ENCODE measurements around the gene GPAM.

Gene GPAM

DNA sequence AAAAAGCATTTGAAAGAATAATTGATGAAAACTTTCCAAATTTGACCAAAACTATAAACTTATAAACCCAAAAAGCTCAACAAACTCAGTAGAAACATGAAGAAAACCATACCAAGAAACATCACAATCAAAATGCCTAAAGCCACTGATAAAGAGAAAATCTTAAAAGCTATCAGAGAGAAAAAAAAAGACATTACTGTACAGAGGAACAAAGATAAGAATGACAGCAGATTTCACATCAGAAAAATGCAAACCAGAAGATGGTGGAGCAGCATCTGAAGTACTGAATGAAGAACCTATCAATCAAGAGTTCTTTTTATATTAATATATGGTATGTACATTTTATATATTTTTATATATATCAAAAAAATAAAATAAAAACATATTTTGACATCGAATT is 2.4 kb upstream of the GPAM start:
- no peak for DNase-seq (ENCODE audit: low read depth in 3 of 3, low spot score in 1 of 3)

DNA sequence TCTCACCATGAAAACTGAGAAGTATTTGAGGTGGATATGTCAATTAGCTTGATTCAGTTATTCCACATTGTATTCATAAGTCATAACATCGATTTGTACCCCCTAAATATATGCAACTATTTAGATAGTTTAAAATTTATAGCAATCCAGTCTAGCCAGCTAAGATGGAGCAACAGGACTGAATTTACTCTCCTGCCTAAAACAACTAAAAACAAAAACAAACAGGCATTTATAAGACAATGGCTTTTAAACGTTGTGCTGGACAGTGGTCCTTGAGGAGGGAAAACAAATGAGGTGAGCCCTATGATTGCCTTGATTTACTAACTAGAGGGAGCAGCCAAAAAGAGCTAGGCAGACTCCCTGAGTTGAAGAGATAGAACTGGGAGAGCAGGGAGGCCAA is 814 bp upstream of the GPAM start:
- no peak for DNase-seq (ENCODE audit: low read depth in 3 of 3, low spot score in 1 of 3)

DNA sequence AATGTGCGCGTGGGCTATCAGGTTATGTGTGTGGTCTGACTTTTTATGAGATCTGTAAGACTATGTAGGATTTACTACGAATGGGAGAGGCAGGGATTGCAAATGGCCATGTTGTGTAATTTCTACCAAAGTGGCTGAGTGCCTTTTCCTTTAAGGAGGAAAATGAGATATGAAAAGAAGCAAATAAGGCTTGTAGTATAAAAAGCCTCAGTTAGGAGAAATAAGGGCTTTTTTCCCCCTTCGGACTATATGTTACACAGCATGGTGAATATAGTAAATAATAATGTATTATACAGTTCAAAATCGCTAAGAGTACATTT is 447 bp upstream of the GPAM start:
- no peak for DNase-seq (ENCODE audit: low read depth in 3 of 3, low spot score in 1 of 3)

DNA sequence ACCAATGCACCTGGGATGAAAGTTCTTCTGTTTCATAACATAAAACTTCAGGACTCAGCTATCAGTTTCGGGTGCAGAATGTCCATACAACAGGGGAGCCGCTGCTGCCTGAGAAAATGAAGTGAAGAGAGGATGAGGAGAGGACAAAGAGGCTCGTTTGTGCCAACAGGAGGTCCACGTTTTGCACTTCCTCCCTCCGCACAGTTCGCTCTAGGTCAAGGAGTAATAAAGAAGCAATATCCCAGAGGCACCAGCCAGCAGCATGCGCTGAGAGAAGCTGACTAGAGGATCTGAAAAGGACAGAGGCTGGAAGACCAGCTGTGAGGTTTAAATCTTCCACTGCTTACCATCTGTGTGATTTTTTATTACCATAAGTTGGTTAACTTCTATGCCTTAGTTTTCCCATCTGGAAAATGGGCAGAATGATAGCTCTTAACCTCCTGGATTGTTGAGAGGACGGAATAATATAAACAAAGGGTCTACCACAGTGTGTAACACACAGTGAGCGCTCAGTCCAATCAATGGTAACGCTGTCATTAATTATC is 709 bp downstream of the GPAM start:
- no peak for DNase-seq (ENCODE audit: low read depth in 3 of 3, low spot score in 1 of 3)

DNA sequence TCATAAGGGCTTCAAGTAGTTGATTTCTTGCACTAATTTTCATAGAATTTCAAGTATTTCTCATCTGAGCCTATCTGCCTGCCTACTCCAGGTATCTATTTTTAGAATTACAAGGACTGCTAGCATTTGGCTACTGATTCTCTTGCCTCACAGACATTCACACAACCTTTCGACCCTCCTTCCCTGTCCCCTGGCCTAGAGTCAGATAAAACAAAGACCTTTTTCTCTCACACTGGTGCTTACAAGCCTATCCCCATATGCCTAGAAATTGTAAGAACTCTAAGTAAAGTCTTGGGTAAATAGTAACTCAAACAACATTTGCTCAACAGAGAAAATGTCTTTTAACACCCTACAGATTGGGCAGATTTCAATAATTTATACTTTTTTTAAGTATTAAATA is 6.3 kb downstream of the GPAM start:
- DNase-seq (ENCODE audit: low read depth in 3 of 3, low spot score in 1 of 3) = no peak

DNA sequence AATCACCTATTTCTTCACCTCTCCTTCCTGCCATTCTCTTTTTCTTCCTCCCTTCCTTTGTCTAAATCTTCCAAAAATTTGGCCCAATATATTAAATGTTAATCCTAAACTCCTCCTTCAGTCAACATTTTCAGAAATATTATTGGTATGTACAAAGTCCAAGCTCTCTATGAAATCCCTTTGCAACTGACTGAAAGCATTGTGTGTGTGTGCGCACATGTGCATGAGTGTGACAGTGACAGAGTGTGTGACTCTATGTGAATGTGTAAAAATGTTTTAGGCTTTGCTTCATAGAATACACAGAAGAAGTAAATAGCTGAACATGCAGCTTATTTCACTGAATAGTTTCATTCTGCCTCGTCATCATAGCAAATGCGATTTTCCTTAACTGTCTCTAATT is 7.0 kb downstream of the GPAM start:
- no peak for DNase-seq (ENCODE audit: low read depth in 3 of 3, low spot score in 1 of 3)

DNA sequence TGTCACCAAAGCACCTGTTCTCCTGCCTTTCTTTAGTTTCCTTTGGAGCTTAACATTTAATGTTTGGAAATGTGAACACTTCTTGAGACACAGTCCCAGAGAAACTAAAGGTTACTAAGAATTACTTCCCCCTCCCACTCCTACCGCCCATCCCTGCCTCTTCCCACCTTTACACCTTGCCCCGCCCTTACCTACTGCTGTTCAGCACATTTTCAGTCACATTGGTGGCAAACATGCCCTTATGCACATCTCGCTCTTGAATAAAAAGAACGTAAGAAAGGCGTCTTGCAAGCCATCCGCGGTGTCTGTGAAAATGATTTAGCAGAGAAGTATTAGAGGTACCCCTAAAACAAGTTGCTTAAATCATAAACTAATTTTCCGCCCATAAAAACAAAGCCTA is 8.2 kb downstream of the GPAM start:
- no peak for DNase-seq (ENCODE audit: low read depth in 3 of 3, low spot score in 1 of 3)

DNA sequence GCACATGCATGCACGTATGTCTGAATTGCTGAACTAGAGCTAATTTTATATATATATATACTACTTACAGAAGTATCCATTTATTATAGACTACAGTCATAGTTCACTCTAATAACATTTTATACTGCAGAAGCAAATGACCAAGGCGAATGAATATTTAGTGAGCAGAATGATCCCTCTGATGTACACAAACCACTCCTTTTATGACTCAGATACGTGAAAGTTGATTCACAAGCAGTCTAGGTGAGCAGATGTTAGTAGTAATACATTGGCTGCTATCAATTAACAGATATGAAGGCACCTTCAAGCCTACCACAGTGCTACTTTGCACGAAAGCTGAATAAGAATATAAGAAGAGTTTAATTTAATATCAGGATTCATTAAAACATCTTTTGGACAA is 10.4 kb downstream of the GPAM start:
- no peak for DNase-seq (ENCODE audit: low read depth in 3 of 3, low spot score in 1 of 3)

DNA sequence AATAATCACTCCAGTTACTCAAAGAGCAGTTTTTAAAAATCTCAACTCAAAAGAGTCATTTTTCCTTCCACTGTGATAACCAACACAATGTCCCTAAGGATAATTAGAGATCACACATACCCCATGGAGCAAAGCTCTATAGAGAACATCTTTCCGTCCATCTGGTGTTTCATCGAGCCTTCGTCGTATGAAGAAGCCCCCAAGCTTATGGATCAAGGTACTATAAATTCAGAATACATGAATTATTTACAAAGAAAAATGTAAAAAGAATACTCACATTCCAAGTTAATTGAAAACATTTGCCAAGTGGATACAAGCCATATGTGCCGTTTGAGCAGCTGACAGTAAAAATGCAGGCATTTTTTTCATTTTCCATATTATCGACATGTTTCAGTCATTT is 14.8 kb downstream of the GPAM start:
- no peak for DNase-seq (ENCODE audit: low read depth in 3 of 3, low spot score in 1 of 3)

DNA sequence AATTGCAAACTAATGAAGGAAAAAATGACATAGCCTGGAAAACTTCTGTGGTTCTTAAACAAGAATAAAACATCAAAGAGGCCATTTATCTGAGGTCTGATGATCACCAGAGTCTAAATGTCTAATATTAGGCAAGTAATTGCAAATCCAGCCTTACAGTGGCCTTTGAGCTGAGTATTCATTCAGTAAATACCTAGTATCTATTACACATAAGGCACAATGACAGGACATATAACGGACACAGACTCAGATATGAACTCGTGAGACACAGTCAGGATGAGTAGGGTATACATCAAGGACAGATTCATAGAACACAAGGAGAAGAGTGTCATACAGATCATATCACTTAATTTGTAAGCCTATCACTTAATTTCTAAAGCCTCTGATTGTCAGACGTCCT is 16.8 kb downstream of the GPAM start:
- no peak for DNase-seq (ENCODE audit: low read depth in 3 of 3, low spot score in 1 of 3)

DNA sequence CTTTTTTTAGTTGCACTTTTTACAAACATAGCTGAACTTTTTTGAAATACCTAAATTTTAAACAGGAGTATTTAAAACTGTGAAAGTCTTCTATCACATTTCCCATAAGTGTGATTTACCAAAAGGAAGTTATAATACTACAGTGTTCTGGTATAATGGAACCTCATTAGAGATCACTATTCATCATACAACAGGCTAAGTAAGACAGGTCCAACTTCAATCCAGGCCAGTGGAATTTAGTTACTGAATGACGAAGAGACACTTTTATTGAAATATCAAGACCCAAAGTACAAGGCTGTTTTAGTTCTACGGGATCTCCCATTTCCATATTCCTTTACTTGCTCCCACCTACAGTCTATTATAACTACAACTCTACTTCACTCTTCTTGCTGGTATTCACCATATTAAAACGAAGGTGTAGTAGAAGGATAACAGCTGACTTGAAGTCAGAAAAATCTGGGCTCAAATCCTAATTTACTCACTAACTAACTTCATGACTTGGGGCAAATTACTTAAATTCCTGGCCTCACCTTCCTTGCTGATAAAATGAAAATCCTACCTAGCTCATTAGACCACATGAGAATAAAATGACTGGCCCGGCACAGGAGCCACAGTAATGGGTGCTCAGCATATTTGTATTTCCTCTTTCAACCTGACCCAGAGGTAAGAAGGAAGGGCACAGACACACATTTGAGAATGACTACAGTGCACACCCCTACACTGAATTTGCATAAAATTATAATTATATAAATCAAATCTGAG is 21.6 kb downstream of the GPAM start:
- no peak for DNase-seq (ENCODE audit: low read depth in 3 of 3, low spot score in 1 of 3)

DNA sequence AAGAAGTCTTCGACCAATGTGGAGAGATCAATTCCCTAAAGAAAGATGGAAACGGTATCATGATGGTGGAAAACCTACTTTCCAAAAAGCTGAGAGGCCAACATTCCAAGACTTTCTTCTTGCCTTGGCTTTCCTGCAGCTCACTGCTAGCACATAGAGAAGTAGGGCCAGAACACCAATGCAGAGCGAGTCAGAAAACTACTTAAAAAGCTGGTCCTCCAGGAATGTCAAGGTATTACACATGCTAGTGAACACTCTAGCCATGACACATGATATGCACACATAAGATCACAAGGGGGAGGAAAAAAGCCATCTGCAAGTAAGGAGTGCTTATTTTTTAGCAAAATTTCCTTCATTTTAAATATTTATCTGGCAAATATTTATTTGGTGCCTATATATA is 22.7 kb downstream of the GPAM start:
- DNase-seq (ENCODE audit: low read depth in 3 of 3, low spot score in 1 of 3) = no peak

DNA sequence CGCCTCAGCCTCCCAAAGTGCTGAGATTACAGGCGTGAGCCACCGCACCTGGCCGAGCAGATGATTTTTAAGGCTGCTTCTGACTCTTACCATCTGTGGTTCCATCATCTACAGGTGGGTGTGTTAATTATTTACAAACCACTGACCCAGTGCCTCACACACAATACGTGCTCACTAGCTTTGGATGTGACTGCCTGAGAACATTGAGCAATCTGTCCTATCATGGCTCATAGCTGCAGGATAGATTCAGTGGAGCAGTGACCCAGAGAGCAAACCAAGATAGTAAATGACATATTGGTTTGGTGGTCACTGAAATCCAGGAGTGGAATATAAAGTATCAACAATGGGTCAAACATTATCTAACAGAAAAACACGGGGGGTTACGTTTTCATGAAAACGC is 24.1 kb downstream of the GPAM start:
- DNase-seq (ENCODE audit: low read depth in 3 of 3, low spot score in 1 of 3) = no peak

DNA sequence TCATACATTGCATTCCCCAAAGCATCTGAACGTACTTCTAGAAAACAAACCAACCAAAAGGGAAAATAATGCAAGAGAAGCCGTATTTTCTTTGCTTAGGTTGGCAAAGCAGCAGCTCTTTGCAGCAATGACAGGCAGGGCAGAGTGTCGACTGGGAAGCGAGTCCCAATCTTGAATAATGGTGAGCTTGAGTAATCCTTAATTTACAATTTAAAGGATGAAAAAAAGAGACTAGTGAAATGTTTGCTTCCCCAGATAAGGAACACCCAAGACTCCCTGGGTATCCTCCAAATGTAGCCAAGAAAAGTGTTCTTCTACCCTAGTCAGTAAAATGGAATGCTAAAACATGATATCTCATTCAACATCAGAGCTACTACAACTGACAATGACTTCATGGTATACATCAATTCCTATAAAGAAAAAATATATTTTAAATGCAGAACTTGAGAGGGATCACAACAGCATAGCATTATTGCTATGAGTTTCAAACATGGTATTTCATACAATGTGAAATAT is 32.0 kb downstream of the GPAM start:
- DNase-seq (ENCODE audit: low read depth in 3 of 3, low spot score in 1 of 3) = no peak

DNA sequence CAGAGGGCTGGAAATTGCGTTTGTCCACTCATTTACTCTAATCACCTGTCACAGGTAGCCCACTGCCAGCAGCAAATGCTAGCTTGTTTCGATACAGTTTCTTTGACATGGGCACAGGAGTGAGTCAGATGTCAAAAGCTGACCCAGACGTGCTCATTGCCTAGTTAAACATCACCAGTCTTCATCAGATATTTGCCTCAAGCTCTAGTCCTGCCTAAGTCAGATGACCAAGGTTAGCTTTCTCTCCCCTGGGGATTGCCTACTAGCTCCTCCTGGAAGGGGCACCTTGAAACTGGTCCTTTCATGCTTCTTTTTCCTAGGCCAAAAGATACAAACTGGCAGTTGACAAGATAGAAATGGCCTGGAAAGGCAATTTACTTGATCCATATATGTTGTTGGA is 35.2 kb downstream of the GPAM start:
- DNase-seq (ENCODE audit: low read depth in 3 of 3, low spot score in 1 of 3) = no peak

DNA sequence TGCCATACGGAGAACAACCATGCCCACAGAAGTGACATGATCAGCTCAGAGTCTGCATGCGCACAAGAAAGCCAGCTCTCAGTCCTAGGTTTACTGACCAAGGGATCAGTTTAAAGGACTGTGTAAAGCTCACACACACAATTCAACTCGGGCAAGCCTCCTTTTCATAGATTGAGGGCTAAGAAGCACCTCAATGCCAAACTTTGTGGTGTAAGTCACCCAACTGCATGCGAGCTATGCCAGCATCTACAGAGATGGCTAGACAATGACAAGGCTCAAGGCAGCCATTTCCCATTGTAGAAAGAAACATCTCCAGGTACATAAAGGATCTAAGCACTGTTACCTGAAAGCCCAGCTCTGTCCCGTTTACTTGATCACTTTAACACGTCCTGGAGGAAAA is 36.8 kb downstream of the GPAM start:
- no peak for DNase-seq (ENCODE audit: low read depth in 3 of 3, low spot score in 1 of 3)

DNA sequence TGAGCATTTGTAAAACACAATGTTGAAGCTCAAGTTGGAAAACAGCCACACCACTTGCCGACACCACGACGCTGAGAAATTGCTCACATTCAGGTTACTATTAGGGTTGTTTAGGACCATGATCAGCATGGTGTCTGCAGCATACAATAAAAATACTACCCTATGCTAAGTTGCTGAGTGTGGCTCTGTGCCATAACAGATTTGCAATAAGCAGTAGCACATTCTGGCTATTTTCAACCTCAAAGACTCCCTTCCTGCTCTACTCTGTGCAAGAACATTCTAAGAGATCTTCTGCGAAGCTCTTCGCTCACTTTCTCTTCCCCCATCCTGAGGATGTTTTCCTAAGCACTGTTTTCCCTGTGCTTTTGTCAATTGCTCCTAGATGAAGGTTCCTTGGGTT is 38.3 kb downstream of the GPAM start:
- DNase-seq (ENCODE audit: low read depth in 3 of 3, low spot score in 1 of 3) = no peak

DNA sequence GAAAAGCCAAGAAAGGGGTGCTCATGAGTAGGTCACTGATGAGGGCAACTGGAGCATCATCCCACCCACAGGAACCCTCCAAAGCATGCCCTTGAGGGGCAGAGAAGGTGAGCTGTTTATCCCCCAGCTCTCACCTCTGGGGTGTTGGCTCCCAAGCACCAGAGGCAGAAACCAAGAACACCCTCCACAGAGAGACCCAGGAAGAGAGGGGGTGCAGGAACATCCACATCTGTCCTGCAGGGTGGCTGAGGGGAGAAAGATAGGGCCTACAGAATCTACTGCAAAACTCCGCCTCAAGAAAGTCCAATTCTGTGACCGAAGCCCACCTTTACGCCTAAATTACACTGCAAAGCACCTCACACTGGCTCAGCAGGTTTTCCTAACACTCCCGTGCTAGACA is 40.1 kb downstream of the GPAM start:
- DNase-seq (ENCODE audit: low read depth in 3 of 3, low spot score in 1 of 3) = no peak

DNA sequence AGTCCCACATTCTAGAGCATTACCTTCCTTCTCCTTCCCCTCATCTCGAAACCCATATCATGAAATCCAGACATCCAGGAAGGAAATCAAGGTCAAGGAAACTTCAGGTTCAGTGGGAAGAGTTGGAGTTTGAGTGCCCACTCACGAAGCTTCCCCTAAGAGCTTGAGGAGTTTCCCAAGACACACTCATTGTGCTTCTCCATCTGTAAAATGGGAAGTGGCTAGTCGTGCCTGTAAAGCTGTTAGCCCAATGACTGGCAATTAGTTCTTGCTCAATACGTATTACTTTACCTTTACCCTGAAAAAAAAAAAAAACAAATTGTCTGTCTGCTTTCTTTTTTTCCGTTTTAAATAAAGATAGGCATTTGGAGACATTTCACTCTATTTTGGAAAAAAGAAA is 42.3 kb downstream of the GPAM start:
- no peak for DNase-seq (ENCODE audit: low read depth in 3 of 3, low spot score in 1 of 3)

DNA sequence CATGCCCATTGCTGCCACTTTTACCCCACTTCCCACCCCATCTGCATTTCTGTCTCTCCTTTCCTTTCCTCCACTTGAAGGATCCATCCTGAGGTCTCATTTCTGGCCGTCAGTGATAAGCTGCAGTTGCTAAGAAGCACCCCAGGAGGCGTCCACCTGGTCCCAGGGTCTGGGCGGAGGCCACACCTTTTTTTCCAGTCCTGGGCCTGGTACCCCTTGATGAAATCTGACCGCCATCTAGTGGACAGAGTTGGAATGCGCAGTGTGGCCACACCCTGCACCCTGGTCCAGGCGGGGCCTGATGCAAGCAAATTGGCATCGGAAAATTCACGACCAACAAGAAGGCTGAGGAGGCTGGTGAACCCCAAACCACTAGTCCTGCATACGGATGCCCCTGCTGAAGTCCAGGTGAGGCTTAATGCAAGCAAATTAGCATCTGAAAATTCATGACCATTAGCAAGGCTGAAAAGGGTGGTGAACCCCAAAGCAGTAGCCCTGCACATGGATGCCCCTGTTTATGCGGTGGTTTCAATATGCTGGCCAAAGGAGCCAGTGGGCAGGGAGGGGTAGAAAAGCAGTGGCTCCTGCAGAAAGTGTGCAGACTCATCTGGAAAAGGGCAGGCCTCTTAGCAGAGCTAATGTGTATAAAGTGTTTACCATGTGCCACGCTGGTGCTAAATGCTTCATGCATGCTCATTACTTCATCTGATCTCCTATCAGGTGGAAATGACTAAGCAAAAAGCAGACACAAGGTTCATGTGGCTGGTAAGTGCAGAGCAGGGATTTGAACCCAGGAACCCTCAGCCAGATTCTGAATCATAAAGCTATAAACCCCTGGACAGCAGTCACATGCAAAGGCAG is 43.2 kb downstream of the GPAM start:
- peak; percentile 9 to 44 (median 22) for DNase-seq (ENCODE audit: low read depth in 3 of 3, low spot score in 1 of 3)

DNA sequence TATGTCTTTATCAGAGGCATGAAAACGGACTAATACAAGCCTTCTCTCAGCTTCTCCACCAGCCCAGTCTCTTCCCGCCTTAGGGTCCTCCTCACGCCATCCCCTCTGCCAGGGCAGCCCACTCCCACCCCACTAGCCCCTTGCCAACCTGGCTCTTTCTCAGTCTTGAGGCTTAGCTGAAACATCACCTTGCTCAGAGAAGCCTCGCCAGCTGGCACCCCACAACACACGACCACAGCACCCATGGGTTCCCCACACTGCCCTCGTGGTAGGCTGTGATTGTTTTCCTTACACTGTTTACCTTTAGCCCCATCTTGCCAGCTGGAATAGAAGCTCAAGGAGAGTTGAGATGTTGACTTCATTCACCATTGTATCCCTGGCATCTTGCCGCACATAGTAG is 44.4 kb downstream of the GPAM start:
- DNase-seq (ENCODE audit: low read depth in 3 of 3, low spot score in 1 of 3) = no peak

Measured in stimulated activated CD4-positive, alpha-beta T cell treated with anti-CD3 and anti-CD28 coated beads, TNF-alpha, amount 100 ng/mL, for 1 hour (primary cell).